ENCODE results near the gene FAM20B.
A peak's percentile ranks its signal among the peaks of the same experiment; 100 is the strongest.

DNA sequence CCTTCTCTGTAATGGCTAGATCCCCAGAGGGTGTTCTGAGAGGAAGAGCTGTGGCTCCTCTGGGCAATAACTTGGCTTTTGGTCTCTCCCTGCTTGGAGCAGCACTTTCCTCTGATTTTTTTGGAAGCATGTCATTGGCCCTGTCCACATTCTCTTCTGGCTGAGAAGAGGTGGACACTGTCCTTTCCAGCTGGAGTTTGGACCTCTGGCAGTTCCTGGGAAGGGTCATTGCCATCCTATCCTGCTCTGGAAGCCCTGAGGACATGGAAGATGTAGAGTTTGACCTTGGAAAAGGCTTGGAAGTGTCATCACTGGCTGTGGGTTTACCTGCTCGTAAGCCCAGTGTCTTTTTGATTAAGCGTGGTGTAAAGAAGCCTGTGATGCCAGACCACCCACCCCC, 83.0 kb downstream of the FAM20B start:
- TF ChIP-seq, protein P1, sequence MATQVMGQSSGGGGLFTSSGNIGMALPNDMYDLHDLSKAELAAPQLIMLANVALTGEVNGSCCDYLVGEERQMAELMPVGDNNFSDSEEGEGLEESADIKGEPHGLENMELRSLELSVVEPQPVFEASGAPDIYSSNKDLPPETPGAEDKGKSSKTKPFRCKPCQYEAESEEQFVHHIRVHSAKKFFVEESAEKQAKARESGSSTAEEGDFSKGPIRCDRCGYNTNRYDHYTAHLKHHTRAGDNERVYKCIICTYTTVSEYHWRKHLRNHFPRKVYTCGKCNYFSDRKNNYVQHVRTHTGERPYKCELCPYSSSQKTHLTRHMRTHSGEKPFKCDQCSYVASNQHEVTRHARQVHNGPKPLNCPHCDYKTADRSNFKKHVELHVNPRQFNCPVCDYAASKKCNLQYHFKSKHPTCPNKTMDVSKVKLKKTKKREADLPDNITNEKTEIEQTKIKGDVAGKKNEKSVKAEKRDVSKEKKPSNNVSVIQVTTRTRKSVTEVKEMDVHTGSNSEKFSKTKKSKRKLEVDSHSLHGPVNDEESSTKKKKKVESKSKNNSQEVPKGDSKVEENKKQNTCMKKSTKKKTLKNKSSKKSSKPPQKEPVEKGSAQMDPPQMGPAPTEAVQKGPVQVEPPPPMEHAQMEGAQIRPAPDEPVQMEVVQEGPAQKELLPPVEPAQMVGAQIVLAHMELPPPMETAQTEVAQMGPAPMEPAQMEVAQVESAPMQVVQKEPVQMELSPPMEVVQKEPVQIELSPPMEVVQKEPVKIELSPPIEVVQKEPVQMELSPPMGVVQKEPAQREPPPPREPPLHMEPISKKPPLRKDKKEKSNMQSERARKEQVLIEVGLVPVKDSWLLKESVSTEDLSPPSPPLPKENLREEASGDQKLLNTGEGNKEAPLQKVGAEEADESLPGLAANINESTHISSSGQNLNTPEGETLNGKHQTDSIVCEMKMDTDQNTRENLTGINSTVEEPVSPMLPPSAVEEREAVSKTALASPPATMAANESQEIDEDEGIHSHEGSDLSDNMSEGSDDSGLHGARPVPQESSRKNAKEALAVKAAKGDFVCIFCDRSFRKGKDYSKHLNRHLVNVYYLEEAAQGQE (IDR thresholded peaks at IDR 0.05): no peak
- TF ChIP-seq, protein P2, sequence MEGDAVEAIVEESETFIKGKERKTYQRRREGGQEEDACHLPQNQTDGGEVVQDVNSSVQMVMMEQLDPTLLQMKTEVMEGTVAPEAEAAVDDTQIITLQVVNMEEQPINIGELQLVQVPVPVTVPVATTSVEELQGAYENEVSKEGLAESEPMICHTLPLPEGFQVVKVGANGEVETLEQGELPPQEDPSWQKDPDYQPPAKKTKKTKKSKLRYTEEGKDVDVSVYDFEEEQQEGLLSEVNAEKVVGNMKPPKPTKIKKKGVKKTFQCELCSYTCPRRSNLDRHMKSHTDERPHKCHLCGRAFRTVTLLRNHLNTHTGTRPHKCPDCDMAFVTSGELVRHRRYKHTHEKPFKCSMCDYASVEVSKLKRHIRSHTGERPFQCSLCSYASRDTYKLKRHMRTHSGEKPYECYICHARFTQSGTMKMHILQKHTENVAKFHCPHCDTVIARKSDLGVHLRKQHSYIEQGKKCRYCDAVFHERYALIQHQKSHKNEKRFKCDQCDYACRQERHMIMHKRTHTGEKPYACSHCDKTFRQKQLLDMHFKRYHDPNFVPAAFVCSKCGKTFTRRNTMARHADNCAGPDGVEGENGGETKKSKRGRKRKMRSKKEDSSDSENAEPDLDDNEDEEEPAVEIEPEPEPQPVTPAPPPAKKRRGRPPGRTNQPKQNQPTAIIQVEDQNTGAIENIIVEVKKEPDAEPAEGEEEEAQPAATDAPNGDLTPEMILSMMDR (IDR thresholded peaks at IDR 0.05; ENCODE audit: low read depth, low read length, missing input control): no peak
- TF ChIP-seq TAF1 (conservative IDR thresholded peaks at IDR 0.05) (no peak), RAD21 (IDR thresholded peaks at IDR 0.05) (peak in 1 of 2 donors; percentile 44), EGR1 (IDR thresholded peaks at IDR 0.05; ENCODE audit: low read depth in 2 of 2) (no peak), HNF4A (conservative IDR thresholded peaks at IDR 0.05) (peak; percentile 84 to 93), YY1 (IDR thresholded peaks at IDR 0.05) (no peak), JUND (IDR thresholded peaks at IDR 0.05) (no peak), GABPA (IDR thresholded peaks at IDR 0.05 in 1 of 2, conservative IDR thresholded peaks at IDR 0.05 in 1 of 2) (no peak), HNF4G (IDR thresholded peaks at IDR 0.05) (peak; percentile 80)
- TF ChIP-seq, protein P3, sequence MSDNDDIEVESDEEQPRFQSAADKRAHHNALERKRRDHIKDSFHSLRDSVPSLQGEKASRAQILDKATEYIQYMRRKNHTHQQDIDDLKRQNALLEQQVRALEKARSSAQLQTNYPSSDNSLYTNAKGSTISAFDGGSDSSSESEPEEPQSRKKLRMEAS (IDR thresholded peaks at IDR 0.05): no peak

Measured in liver (tissue), 3 donors.